ENCODE data around the gene GOLGA6C. TPM values are rescaled to one million over a fixed set of nuclear protein-coding genes. Genes with fewer than 3 reads are reported as not detected.
"Not testable (repeated sequence)": the region's sequence is repeated elsewhere in the genome, so short reads cannot be mapped to it uniquely, and the experiment has no call there.

Gene GOLGA6C
- total RNA-seq, 1 experiment from 2014 or later = 0.24 TPM

DNA sequence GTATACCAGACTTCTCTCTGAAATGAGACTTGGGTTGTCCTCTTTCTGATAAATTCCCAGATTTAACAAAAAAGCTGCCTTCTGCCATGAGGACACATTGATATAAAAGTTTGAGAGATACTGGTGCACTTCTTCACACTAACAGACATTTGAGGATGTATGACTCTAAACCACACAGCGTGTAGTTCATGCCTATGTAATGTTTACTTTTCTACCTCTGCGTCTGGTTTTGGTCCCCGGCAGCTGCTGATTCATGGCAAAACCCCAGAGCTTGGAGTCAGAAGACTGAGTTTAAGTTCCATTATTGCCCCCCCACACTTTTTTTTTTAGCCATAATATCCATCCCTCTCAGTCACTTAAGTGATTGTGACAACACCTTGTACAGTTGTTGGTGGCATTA, 1.7 kb downstream of the GOLGA6C start:
- H3K4me3 ChIP-seq (ENCODE audit: insufficient read depth, low read depth, low read length); H3K36me3 ChIP-seq (replicated peaks; ENCODE audit: control insufficient read depth, insufficient read depth, low read length); DNase-seq; H3K27me3 ChIP-seq (ENCODE audit: control insufficient read depth, insufficient read depth, low read length): not testable (repeated sequence)

DNA sequence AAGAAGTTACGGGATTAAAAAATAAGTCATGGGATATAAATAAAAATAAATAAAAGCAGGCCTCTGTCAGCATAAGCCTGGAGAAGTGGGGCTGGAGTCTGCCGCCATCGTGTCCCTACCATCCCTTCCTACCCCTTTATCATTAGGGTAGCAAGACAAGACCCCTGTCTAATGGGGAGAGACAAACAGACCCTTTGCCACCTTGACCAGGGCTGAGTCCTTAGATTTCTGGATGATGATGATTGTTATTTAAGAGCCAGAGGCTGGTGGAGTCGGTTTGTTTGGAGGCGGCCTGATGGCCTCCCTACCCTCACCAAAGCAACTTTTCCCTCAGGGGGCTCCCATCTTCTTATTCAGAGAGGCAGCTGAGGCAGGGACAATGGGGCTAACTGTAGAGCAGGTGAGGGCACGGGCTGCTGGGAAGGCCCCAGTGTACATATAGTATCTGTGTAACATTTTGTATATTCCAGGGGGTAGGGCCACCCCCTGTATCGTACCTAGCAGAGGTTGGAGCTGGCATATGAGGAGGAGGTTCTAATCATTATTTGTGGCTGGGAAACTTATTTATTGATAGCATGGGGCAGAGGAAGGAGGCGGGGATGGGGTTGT, 15.7 kb downstream of the GOLGA6C start:
- not testable (repeated sequence) for DNase-seq; H3K36me3 ChIP-seq (replicated peaks; ENCODE audit: control insufficient read depth, insufficient read depth, low read length); H3K4me3 ChIP-seq (ENCODE audit: insufficient read depth, low read depth, low read length); H3K27me3 ChIP-seq (ENCODE audit: control insufficient read depth, insufficient read depth, low read length)

DNA sequence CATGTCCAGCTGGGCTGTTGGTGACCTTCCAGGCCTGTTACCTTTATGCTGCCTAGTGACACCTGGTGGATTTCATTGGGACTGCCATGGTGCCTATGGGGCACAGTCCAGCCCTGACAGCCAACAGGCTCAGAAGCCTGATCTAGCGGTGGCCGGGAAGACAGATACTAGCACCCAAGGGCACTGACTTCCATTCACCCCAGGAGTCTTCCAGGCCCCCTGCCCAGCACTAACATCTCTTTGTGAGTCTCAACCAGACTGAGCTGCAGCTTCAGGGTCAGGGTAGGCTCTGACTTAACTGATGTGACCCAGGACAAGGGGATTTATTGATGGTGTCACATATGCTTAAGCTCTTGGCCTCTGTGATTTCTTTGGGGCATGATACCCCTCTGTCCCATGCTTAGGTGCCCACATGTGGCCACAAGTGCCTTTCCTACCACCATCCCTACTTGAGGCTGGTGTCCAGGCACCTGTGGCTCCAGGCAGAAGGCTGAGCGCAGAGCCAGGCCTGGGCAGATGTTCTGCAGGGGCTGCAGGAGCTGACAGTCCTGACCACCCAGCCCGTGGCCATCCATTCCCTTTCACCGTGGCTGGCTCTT, 16.5 kb downstream of the GOLGA6C start:
- H3K27me3 ChIP-seq (ENCODE audit: control insufficient read depth, insufficient read depth, low read length); DNase-seq; H3K36me3 ChIP-seq (replicated peaks; ENCODE audit: control insufficient read depth, insufficient read depth, low read length); H3K4me3 ChIP-seq (ENCODE audit: insufficient read depth, low read depth, low read length): not testable (repeated sequence)

DNA sequence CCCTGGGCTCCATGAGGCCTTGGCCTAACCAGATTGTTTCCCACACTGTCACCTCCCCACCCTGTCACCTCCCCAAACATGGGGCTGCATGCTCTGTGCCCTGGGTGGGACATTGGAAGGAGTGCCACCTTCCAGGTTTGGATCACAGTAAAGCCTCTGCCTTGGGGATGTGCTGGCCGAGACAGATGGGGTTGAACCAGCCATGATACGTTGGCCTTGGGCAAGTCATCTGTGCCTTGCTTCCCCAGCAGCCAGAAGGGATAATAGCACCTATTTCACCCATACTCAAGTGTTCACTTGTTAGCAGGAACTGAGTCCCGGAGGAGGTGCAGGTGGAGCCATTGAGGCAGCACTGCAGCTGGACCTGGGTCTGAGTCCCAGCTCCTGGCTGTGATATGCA, 17.5 kb downstream of the GOLGA6C start:
- H3K4me3 ChIP-seq (ENCODE audit: insufficient read depth, low read depth, low read length); H3K27me3 ChIP-seq (ENCODE audit: control insufficient read depth, insufficient read depth, low read length); H3K36me3 ChIP-seq (replicated peaks; ENCODE audit: control insufficient read depth, insufficient read depth, low read length); DNase-seq: not testable (repeated sequence)

DNA sequence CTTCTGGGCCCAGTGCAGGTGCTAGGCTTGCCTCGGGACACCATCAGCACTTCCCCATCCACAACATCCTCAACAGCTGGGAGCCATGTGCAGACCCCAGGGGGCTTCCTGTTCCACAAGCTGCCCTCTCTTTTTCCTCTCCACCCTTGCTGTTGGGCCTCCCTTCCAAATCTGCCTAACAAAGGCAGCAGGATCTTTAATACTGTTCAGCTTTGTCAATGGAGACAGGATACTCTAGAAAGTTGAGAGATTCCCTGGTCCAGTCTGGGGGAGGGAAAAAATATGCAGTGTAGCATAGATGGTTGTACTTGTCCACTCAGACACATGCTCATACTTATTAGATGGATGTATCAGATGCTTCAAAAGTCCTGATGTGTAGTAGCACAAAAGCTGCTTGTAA, 20.4 kb downstream of the GOLGA6C start:
- not testable (repeated sequence) for H3K27me3 ChIP-seq (ENCODE audit: control insufficient read depth, insufficient read depth, low read length); DNase-seq; H3K4me3 ChIP-seq (ENCODE audit: insufficient read depth, low read depth, low read length); H3K36me3 ChIP-seq (replicated peaks; ENCODE audit: control insufficient read depth, insufficient read depth, low read length)

DNA sequence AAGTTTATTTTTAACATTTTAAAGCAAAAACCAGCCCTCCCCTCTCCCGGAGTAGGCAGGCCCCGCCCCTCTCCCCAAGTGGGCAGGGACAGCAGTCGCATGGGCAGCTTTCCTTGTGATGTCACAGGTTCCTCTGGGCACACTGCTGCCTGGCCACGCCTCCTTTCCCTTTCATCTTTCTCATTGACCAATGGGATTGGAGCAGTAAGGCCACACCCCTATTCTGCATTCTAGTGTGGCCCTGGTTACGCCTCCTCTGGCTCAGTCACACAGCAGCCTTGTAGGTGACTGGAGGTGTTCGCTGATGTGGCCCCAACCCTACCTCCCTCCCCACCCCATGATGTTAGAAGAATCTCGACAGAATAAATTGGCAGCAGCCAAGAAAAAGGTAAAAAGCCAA, 24.4 kb downstream of the GOLGA6C start, which contains the start of gene GOLGA6D:
Gene GOLGA6D (plus strand): TSS at position 264 of the 400 bp plus-strand sequence. CDS start 41 bp downstream, at position 305.
- not testable (repeated sequence) for H3K27me3 ChIP-seq (ENCODE audit: control insufficient read depth, insufficient read depth, low read length); H3K36me3 ChIP-seq (replicated peaks; ENCODE audit: control insufficient read depth, insufficient read depth, low read length); DNase-seq; H3K4me3 ChIP-seq (ENCODE audit: insufficient read depth, low read depth, low read length)

DNA sequence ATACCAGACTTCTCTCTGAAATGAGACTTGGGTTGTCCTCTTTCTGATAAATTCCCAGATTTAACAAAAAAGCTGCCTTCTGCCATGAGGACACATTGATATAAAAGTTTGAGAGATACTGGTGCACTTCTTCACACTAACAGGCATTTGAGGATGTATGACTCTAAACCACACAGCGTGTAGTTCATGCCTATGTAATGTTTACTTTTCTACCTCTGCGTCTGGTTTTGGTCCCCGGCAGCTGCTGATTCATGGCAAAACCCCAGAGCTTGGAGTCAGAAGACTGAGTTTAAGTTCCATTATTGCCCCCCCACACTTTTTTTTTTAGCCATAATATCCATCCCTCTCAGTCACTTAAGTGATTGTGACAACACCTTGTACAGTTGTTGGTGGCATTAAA, 26.0 kb downstream of the GOLGA6C start:
- H3K36me3 ChIP-seq (replicated peaks; ENCODE audit: control insufficient read depth, insufficient read depth, low read length); H3K27me3 ChIP-seq (ENCODE audit: control insufficient read depth, insufficient read depth, low read length); H3K4me3 ChIP-seq (ENCODE audit: insufficient read depth, low read depth, low read length); DNase-seq: not testable (repeated sequence)

DNA sequence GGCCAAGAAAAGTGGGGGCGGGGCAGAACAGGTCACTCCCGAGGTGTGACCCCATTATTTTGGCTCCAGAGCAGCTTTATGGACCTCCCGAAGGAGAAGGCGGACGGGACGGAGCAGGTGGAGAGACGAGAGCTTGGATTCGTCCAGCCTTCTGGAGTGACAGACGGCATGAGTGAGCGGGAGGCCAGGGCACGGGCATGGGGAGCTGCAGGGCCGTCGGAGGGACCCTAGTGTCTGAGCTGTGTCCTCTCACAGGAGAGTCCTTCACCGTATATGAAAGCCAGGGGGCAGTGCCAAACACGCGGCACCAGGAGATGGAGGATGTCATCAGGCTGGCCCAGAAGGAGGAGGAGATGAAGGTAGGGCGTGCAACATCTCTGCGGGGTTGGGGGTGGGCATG, 35.5 kb downstream of the GOLGA6C start:
- not testable (repeated sequence) for H3K27me3 ChIP-seq (ENCODE audit: control insufficient read depth, insufficient read depth, low read length)

DNA sequence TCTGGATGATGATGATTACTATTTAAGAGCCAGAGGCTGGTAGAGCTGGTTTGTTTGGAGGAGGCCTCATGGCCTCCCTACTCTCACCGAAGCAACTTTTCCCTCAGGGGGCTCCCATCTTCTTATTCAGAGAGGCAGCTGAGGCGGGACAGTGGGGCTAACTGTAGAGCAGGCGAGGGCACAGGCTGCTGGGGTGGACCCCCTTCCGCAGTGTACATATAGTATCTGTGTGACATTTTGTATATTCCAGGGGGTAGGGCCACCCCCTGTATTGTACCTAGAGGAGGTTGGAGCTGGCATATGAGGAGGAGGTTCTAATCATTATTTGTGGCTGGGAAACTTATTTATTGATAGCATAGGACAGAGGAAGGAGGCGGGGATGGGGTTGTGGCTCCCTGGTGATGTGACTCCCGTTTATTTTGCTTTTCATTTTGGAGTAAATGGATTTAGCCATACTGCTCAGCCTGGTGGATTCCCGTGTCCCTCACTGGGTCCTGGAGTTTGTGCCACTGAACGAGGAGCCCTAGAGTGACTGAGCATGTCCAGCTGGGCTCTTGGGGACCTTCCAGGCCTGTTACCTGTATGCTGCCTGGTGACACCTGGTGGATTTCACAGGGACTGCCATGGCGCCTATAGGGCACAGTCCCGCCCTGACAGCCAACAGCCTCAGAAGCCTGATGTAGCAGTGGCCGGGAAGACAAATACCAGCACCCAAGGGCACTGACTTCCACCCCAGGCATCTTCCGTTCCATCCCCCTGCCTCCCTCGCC, 40.6 kb downstream of the GOLGA6C start:
- not testable (repeated sequence) for H3K27me3 ChIP-seq (ENCODE audit: control insufficient read depth, insufficient read depth, low read length); H3K4me3 ChIP-seq (ENCODE audit: insufficient read depth, low read depth, low read length); H3K36me3 ChIP-seq (replicated peaks; ENCODE audit: control insufficient read depth, insufficient read depth, low read length); DNase-seq

More for the DNA sequence above, 35.5 kb downstream of the GOLGA6C start:
- H3K4me3 ChIP-seq (ENCODE audit: insufficient read depth, low read depth, low read length); H3K36me3 ChIP-seq (replicated peaks; ENCODE audit: control insufficient read depth, insufficient read depth, low read length); DNase-seq: not testable (repeated sequence)

DNA sequence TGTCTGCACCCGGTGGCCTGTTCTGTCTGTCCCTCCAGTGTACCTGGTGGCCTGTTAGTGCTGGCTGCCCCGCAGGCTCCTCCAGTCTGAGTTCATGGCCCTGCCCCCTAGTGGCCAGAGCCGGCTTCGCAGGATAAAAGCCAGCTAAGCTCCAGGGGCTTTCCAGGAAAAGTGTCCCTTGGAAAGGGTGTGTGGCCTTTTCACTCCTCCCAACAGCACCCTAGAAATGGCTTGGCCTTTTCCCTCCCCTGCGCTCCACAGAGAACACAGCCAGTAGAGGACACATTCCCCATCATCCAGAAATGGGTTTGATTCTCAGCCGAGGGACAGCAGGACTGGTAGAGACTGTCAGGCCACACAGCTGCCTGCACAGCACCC, 41.2 kb downstream of the GOLGA6C start:
- not testable (repeated sequence) for DNase-seq; H3K4me3 ChIP-seq (ENCODE audit: insufficient read depth, low read depth, low read length); H3K36me3 ChIP-seq (replicated peaks; ENCODE audit: control insufficient read depth, insufficient read depth, low read length); H3K27me3 ChIP-seq (ENCODE audit: control insufficient read depth, insufficient read depth, low read length)

DNA sequence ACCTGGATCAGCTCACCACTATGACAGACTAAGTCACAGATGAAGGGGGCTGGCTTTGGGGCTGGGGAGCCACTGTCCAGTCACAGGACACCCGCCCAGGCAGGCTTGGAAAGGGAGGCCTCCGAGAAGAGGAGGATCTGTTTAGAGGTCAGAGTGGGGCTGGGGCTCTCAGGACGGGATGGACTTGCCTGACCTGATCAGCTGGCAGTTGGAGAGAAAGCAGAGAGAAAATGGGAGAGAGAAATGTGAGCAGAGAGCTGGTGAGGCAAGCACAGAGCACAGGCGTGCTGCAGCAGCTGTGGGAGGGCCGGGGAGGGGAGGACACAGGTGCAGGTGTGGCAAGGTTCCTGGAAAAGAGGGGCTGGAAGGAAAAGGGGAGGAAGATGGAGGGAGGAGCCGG, 41.9 kb downstream of the GOLGA6C start:
- H3K27me3 ChIP-seq (ENCODE audit: control insufficient read depth, insufficient read depth, low read length); DNase-seq: not testable (repeated sequence)

DNA sequence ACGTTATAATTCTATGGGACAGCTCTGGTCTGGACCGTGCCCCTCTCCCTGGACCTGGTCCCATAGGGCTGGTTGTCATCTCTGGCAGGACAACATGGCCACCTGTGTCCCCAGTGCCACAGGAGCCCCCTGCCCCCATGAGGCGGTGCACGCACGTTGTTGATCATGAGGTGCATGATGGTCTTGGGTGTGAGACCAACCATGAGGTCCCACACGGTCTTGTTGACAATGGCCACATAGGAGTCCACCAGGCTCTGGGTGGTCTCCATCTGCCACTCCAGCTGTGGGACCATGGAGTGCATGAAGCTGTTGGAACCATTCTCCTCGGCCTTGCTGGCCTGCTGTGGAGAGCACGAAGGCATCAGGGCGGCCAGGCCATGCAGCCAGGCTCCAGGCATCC, 44.2 kb downstream of the GOLGA6C start:
- no peak for DNase-seq

More for the DNA sequence above, 41.9 kb downstream of the GOLGA6C start:
- H3K4me3 ChIP-seq (ENCODE audit: insufficient read depth, low read depth, low read length); H3K36me3 ChIP-seq (replicated peaks; ENCODE audit: control insufficient read depth, insufficient read depth, low read length): not testable (repeated sequence)

DNA sequence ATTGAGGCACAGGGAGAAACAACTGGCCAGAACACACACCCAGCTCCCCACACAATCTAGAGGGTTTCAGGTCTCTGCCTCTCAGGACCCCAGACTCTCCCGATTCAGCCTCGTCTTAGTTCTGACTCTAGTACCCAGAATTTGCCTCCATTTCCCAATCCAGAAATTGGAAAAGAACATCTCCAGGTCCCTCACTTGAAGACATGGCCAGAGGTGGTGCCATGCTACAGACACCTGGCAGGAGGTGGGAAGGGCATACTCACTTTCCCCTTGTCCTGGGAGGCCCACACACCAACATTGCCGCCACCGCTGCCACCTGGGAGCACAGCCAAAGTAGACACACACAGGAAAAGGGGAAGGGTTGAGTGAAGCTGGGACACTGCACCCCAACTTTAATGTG, 44.6 kb downstream of the GOLGA6C start:
- DNase-seq = not testable (repeated sequence)

More for the DNA sequence above, 44.2 kb downstream of the GOLGA6C start:
- Histone ChIP-seq H3K27me3 (ENCODE audit: control insufficient read depth, insufficient read depth, low read length) (no peaks in the 10 kb centered on the region), H3K36me3 (replicated peaks; ENCODE audit: control insufficient read depth, insufficient read depth, low read length) (no peaks in the 10 kb centered on the region), H3K4me3 (ENCODE audit: insufficient read depth, low read depth, low read length) (no peak overlapping the region)

DNA sequence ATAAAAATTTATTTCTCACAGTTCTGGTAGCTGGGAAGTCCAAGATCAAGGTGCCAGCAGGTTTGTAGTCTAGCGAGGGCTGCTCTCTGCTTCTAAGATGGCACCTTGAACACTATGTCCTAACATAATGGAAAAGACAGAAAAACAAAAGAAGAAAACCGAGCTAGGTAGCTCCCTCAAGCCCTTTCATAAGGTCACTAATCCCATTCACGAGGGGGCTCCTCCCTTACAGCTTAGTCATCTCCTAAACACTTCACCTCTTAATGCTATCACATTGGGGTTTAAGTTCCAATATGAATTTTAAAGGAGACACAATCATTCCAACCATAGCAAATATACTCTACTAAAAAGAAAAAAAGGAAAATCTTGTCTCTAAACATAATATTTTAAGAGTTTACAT, 48.1 kb downstream of the GOLGA6C start:
- no peak for DNase-seq

More for the DNA sequence above, 44.6 kb downstream of the GOLGA6C start:
- H3K4me3 ChIP-seq (ENCODE audit: insufficient read depth, low read depth, low read length); H3K36me3 ChIP-seq (replicated peaks; ENCODE audit: control insufficient read depth, insufficient read depth, low read length); H3K27me3 ChIP-seq (ENCODE audit: control insufficient read depth, insufficient read depth, low read length): not testable (repeated sequence)

DNA sequence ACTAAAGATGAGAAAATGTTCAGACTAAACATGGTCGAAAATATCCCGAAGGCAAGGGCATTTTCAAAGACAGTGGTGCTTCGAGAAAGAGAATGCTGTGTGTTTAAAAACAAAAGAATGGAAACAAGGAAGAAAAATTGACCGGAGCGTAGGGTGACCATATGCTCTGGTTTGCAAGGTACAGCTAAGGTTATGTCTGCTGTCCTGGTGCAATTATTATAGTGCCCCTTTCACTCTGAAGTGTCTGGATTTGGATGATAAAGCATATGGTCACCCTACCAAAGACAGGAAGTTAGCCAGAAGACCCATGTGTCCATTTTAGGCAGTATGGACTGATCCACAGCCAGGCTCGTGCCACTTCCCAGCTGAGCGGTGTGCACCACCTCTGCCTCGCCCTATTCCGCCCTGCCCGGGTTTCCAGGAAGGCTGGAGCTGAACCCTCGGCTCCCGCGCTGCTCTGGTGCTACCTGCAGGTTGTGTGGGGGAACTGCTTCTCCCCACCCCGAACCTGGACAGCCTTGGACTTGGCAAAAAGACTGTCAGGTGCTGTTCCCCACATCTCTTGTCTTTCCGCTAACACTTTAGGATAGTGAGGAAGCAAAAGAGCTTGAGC, 49.8 kb downstream of the GOLGA6C start:
- Histone ChIP-seq H3K4me3 (ENCODE audit: insufficient read depth, low read depth, low read length) (no peak overlapping the region), H3K27me3 (ENCODE audit: control insufficient read depth, insufficient read depth, low read length) (no peaks in the 10 kb centered on the region), H3K36me3 (replicated peaks; ENCODE audit: control insufficient read depth, insufficient read depth, low read length) (no peaks in the 10 kb centered on the region)
- peak; percentile 90 for DNase-seq

More for the DNA sequence above, 48.1 kb downstream of the GOLGA6C start:
- H3K27me3 ChIP-seq (ENCODE audit: control insufficient read depth, insufficient read depth, low read length) = no peaks in the 10 kb centered on the region
- H3K36me3 ChIP-seq (replicated peaks; ENCODE audit: control insufficient read depth, insufficient read depth, low read length) = no peaks in the 10 kb centered on the region
- no peak overlapping the region for H3K4me3 ChIP-seq (ENCODE audit: insufficient read depth, low read depth, low read length)

Data from H7 (cell line).